Mammary epithelial cell (primary cell): Measurements from ENCODE around the gene ULK4.
"Not testable (repeated sequence)": the region's sequence is repeated elsewhere in the genome, so short reads cannot be mapped to it uniquely, and the experiment has no call there.

Experiments
- EZH2 ChIP-seq: IDR thresholded peaks from 2 replicates; pipeline ENCODE4 v1.6.1; 2012; ENCODE audit warnings: low read length, inconsistent platforms, borderline replicate concordance
- TF ChIP-seq, protein P1 (sequence below), 2 donors: IDR thresholded peaks in 1 of 2; conservative IDR thresholded peaks in 1 of 2; 2 replicates each; pipeline ENCODE4 v1.5.1; 2011 to 2012; ENCODE audit warnings: inconsistent platforms in 2 of 2, low read length in 2 of 2, mild to moderate bottlenecking in 2 of 2, control low read depth in 1 of 2, low read depth in 1 of 2; ENCODE audit not compliant: insufficient read depth in 1 of 2; ENCODE audit errors: extremely low read depth in 1 of 2

DNA sequence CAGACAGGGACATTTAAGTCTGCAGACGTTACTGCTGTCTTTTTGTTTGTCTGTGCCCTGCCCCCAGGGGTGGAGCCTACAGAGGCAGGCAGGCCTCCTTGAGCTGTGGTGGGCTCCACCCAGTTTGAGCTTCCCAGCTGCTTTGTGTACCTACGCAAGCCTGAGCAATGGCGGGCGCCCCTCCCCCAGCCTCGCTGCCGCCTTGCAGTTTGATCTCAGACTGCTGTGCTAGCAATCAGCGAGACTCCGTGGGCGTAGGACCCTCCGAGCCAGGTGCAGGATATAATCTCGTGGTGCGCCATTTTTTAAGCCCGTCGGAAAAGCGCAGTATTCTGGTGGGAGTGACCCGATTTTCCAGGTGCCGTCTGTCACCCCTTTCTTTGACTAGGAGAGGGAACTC, 314.2 kb downstream of the ULK4 start:
- TF ChIP-seq, protein P1, sequence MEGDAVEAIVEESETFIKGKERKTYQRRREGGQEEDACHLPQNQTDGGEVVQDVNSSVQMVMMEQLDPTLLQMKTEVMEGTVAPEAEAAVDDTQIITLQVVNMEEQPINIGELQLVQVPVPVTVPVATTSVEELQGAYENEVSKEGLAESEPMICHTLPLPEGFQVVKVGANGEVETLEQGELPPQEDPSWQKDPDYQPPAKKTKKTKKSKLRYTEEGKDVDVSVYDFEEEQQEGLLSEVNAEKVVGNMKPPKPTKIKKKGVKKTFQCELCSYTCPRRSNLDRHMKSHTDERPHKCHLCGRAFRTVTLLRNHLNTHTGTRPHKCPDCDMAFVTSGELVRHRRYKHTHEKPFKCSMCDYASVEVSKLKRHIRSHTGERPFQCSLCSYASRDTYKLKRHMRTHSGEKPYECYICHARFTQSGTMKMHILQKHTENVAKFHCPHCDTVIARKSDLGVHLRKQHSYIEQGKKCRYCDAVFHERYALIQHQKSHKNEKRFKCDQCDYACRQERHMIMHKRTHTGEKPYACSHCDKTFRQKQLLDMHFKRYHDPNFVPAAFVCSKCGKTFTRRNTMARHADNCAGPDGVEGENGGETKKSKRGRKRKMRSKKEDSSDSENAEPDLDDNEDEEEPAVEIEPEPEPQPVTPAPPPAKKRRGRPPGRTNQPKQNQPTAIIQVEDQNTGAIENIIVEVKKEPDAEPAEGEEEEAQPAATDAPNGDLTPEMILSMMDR (conservative IDR thresholded peaks at IDR 0.05 in 1 of 2, IDR thresholded peaks at IDR 0.05 in 1 of 2; ENCODE audit: extremely low read depth in 1 of 2, insufficient read depth in 1 of 2, low read depth in 1 of 2, low read length in 2 of 2), result not testable (repeated sequence)
- TF ChIP-seq EZH2, result not testable (repeated sequence)
